CD8-positive, alpha-beta memory T cell (primary cell): ENCODE measurements around the gene ASTN2. TPM values are rescaled to one million over a fixed set of nuclear protein-coding genes. Genes with fewer than 3 reads are reported as not detected.
"Not testable (repeated sequence)": the region's sequence is repeated elsewhere in the genome, so short reads cannot be mapped to it uniquely, and the experiment has no call there.

ENCODE experiments used
- CTCF ChIA-PET: fragments of 350-600 bp; sonication (Branson Sonifier 250); formaldehyde crosslinking; loops from one replicate; lab custom pipeline; 2021; ENCODE audit warnings: antibody characterized with exemption; lab: Charles Lee
- POLR2A ChIA-PET: fragments of 350-600 bp; sonication (Branson Sonifier 250); formaldehyde crosslinking; loops from one replicate; lab custom pipeline; 2021; ENCODE audit warnings: antibody characterized with exemption; lab: Charles Lee
- DNase-seq, 5 donors: peaks; one replicate each; pipeline versions ENCODE4 v3.0.0 to v3.0.0-alpha.2; 2020 to 2022; ENCODE audit warnings: mixed read lengths in 1 of 5
- H3K27ac ChIP-seq: one replicate; pipeline ENCODE4 v1.7.0; 2013; ENCODE audit warnings: low read depth, mild to moderate bottlenecking, low read length, moderate library complexity
- H3K27me3 ChIP-seq: 2 replicates; pipeline ENCODE4 v1.7.0; 2013; ENCODE audit warnings: low read length, mild to moderate bottlenecking; ENCODE audit not compliant: insufficient read depth, poor library complexity, severe bottlenecking
- H3K36me3 ChIP-seq: 2 replicates; pipeline ENCODE4 v1.7.0; 2013; ENCODE audit warnings: mild to moderate bottlenecking, low read length, moderate library complexity; ENCODE audit not compliant: insufficient read depth
- H3K4me1 ChIP-seq: 2 replicates; pipeline ENCODE4 v1.7.0; 2013; ENCODE audit warnings: mild to moderate bottlenecking, low read length, moderate library complexity; ENCODE audit not compliant: insufficient read depth
- H3K4me3 ChIP-seq: 2 replicates; pipeline ENCODE4 v1.7.0; 2013; ENCODE audit warnings: mild to moderate bottlenecking, low read length
- H3K9me3 ChIP-seq: 2 replicates; pipeline ENCODE4 v1.7.0; 2013; ENCODE audit warnings: mild to moderate bottlenecking, low read length
- H3K27ac Mint-ChIP-seq, 8 donors: one replicate each; pipeline ENCODE4 v1.8.0; 2020 to 2021; ENCODE audit warnings: mixed read lengths in 8 of 8, mild to moderate bottlenecking in 6 of 8, inconsistent platforms in 3 of 8, moderate library complexity in 3 of 8
- H3K27me3 Mint-ChIP-seq, 2 donors: one replicate each; pipeline ENCODE4 v1.8.0; 2020 to 2021; ENCODE audit warnings: mixed read lengths in 2 of 2, mild to moderate bottlenecking in 1 of 2, moderate library complexity in 1 of 2
- H3K36me3 Mint-ChIP-seq, 3 donors: one replicate each; pipeline ENCODE4 v1.8.0; 2020 to 2021; ENCODE audit warnings: mixed read lengths in 3 of 3, inconsistent platforms in 1 of 3, mild to moderate bottlenecking in 1 of 3
- H3K4me1 Mint-ChIP-seq, 3 donors: one replicate each; pipeline ENCODE4 v1.8.0; 2020 to 2021; ENCODE audit warnings: mixed read lengths in 3 of 3, inconsistent platforms in 1 of 3, mild to moderate bottlenecking in 1 of 3
- H3K4me3 Mint-ChIP-seq, 7 donors: one replicate each; pipeline ENCODE4 v1.8.0; 2020 to 2021; ENCODE audit warnings: mixed read lengths in 7 of 7, mild to moderate bottlenecking in 6 of 7, moderate library complexity in 4 of 7, inconsistent platforms in 2 of 7
- H3K9me3 Mint-ChIP-seq, 5 donors: one replicate each; pipeline ENCODE4 v1.8.0; 2020 to 2022; ENCODE audit warnings: mixed read lengths in 5 of 5, mild to moderate bottlenecking in 3 of 5, moderate library complexity in 2 of 5, inconsistent platforms in 1 of 5
- polyA plus RNA-seq: library from polyadenylated mRNA; unstranded; fragments of 300-500 nt; fragmentation: Illumina TruSeq; gene quantifications from one replicate; pipeline ENCODE4 v1.2.3, GENCODE V29; 2021
- total RNA-seq, 2 experiments: library from RNA; stranded (reverse); gene quantifications; one replicate each; pipeline ENCODE4 v1.2.3, GENCODE V29; 2021

Gene ASTN2
- total and polyA plus RNA-seq, 3 experiments from 2014 or later: 4.1 to 4.8 (median 4.2) TPM

GRCh38 chr9:116843863-116844620, 570.8 kb downstream of the ASTN2 start:
- CTCF ChIA-PET: no interaction called here

GRCh38 chr9:116842658-116843057, 572.2 kb downstream of the ASTN2 start:
- no peak overlapping the region for H3K4me3 ChIP-seq
- Mint-ChIP-seq H3K27me3 (peaks cover 0 to 4% of the 10 kb centered on the region in 2 donors), H3K27ac (no peak overlapping the region), H3K4me3 (no peak overlapping the region), H3K36me3 (no peaks in the 10 kb centered on the region), H3K9me3 (peaks cover 0 to 7% (median 0%) of the 10 kb centered on the region in 5 donors), H3K4me1 (no peaks in the 10 kb centered on the region)
- POLR2A ChIA-PET: no interaction called here
- H3K36me3 ChIP-seq: no peaks in the 10 kb centered on the region
- CTCF ChIA-PET: no interaction called here
- DNase-seq: no peak
- H3K27ac ChIP-seq: no peak overlapping the region
- no peaks in the 10 kb centered on the region for H3K27me3 ChIP-seq
- no peaks in the 10 kb centered on the region for H3K4me1 ChIP-seq
- H3K9me3 ChIP-seq: no peaks in the 10 kb centered on the region

More at GRCh38 chr9:116843863-116844620, 570.8 kb downstream of the ASTN2 start:
- Mint-ChIP-seq H3K27ac (no peak overlapping the region), H3K9me3 (peaks cover 0 to 7% (median 0%) of the 10 kb centered on the region in 5 donors), H3K36me3 (no peaks in the 10 kb centered on the region), H3K4me3 (no peak overlapping the region), H3K4me1 (no peaks in the 10 kb centered on the region), H3K27me3 (peaks cover 0 to 3% of the 10 kb centered on the region in 2 donors)
- POLR2A ChIA-PET: no interaction called here
- H3K27me3 ChIP-seq: no peaks in the 10 kb centered on the region
- no peak overlapping the region for H3K27ac ChIP-seq
- no peaks in the 10 kb centered on the region for H3K9me3 ChIP-seq
- H3K36me3 ChIP-seq: no peaks in the 10 kb centered on the region
- no peaks in the 10 kb centered on the region for H3K4me1 ChIP-seq
- H3K4me3 ChIP-seq: no peak overlapping the region
- no peak for DNase-seq

DNA sequence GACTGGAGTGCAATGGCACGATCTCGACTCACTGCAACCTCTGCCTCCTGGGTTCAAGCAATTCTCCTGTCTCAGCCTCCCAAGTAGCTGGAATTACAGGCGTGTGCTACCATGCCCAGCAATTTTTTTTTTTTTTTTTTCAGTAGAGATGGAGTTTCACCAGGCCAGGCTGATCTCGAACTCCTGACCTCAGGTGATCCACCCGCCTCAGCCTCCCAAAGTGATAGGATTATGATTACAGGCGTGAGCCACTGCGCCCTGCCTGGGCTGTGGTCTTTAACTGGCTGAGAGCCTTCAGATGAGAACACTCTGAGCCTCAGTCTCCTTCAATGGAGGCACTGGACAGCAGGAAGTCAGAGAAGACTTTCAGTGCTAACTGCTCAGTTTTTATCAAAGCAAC, 576.4 kb downstream of the ASTN2 start:
- H3K36me3 Mint-ChIP-seq, H3K27me3 ChIP-seq, POLR2A ChIA-PET, H3K4me3 ChIP-seq, H3K27ac Mint-ChIP-seq, CTCF ChIA-PET, H3K36me3 ChIP-seq, H3K9me3 ChIP-seq, H3K4me3 Mint-ChIP-seq, H3K27ac ChIP-seq, DNase-seq, H3K4me1 ChIP-seq, H3K9me3 Mint-ChIP-seq, H3K4me1 Mint-ChIP-seq: not testable (repeated sequence)
- H3K27me3 Mint-ChIP-seq: peaks cover 9 to 13% of the 10 kb centered on the region in 2 donors

DNA sequence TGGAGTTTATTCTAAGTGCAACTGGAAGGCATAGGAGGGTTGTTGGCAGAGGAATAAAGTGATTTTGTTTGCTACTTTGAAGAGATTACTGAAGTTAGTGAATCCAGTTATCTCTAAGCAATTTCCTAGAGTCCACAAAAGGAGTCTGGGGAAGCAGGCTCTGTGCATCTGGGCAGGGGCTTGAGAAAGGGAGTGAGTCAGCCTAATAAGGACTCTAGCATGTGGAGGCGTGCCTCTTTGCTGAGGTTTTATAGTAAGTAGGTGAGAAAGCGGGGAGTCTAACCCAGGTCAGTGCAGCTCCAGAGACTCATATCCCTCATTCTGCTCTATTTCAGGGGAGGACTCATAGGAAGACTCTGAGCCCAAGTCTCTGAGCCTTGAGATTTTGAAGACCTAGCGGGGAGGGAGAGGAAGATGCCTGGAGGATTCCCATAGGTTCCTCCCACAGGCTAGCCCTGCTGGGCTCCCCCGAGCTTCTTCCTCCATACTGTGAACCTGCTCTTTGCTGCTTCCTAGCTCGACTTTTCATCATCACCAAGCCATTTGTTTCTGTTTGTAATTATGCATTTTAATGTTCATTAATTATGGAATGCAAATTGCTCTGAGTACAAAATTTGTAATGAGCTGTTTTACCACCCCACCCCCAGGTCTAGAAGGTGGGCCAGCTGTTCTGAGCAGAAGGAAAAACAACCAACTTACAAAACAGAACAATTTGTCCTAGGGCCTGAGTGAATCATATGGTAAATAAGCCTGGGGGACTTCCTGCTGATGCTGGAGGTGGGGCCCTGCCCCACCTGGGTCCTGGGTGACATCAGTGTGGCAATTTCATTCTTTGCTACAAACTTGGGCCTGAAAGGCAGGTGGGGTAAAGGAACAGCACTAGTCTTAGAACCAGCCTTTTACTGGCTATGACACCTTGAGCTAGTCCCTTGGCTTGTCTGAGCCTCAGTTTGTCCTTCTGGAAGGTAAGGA, 577.6 kb downstream of the ASTN2 start:
- H3K27me3 ChIP-seq: no peaks in the 10 kb centered on the region
- POLR2A ChIA-PET: no interaction called here

DNA sequence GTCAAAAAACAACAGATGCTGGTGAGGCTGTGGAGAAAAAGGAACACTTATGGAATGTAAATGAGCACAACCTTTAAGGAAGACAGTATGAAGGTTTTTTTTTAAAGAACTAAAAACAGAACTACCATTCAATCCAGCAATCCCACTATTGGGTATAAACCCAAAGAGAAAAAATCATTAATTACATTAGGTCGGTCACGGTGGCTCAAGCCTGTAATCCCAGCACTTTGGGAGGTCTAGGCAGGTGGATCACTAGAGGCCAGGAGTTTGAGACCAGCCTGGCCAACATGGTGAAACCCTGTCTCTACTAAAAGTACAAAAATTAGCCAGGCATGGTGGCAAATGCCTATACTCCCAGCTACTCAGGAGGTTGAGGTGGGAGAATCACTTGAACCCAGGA, 584.5 kb downstream of the ASTN2 start:
- CTCF ChIA-PET, H3K36me3 ChIP-seq: not testable (repeated sequence)

More for the DNA sequence above, 577.6 kb downstream of the ASTN2 start:
- H3K27ac ChIP-seq: no peak overlapping the region
- no peaks in the 10 kb centered on the region for H3K4me1 ChIP-seq
- H3K36me3 ChIP-seq: no peaks in the 10 kb centered on the region
- DNase-seq: no peak
- Mint-ChIP-seq H3K27ac (no peak overlapping the region), H3K4me1 (no peaks in the 10 kb centered on the region), H3K36me3 (no peaks in the 10 kb centered on the region), H3K27me3 (peaks cover 6 to 13% of the 10 kb centered on the region in 2 donors), H3K9me3 (peaks cover 0 to 5% (median 0%) of the 10 kb centered on the region in 5 donors), H3K4me3 (no peak overlapping the region)
- CTCF ChIA-PET: no interaction called here
- no peak overlapping the region for H3K4me3 ChIP-seq
- no peaks in the 10 kb centered on the region for H3K9me3 ChIP-seq

DNA sequence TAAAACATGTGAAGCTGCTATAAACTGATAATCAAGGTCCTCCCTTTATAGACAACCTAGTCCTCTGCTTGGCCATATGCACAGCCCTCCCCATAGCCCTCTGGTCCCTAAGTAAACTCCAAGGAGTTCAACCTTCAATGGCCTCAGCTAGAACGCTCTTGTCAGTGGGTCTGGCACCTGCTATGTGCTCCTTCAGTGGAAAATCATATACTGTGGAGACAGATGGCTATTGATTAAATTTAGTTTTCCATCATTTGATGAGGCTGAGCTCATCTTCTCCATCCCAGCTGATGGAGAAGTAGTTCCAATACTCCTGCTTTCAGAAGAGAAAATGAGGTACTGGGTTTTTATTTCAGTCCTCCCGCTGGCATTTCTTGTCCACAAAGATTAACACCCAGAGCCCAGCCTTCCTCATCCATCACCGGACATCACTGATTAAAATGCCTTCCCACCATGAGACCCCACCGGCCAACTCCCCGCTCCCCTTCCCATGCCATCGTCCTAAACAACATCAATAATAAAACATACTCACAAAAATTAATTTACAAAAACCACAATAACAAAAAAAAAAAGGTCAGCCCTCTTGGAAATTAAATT, 593.1 kb downstream of the ASTN2 start:
- peaks cover 0 to 5% of the 10 kb centered on the region in 2 donors for H3K27me3 Mint-ChIP-seq
- Histone ChIP-seq H3K27me3 (no peaks in the 10 kb centered on the region), H3K4me1 (no peaks in the 10 kb centered on the region), H3K9me3 (no peaks in the 10 kb centered on the region), H3K36me3 (no peaks in the 10 kb centered on the region), H3K27ac (no peak overlapping the region), H3K4me3 (no peak overlapping the region)
- ChIA-PET CTCF (no interaction called here), POLR2A (no interaction called here)
- no peak overlapping the region for H3K27ac Mint-ChIP-seq
- no peaks in the 10 kb centered on the region for H3K36me3 Mint-ChIP-seq
- no peak overlapping the region for H3K4me3 Mint-ChIP-seq
- H3K4me1 Mint-ChIP-seq: no peaks in the 10 kb centered on the region
- no peak for DNase-seq
- no peaks in the 10 kb centered on the region for H3K9me3 Mint-ChIP-seq

More for the DNA sequence above, 584.5 kb downstream of the ASTN2 start:
- H3K4me3 ChIP-seq, H3K27me3 ChIP-seq, POLR2A ChIA-PET, H3K4me1 ChIP-seq, H3K4me3 Mint-ChIP-seq, H3K27ac Mint-ChIP-seq, DNase-seq, H3K9me3 Mint-ChIP-seq, H3K27me3 Mint-ChIP-seq, H3K27ac ChIP-seq, H3K9me3 ChIP-seq, H3K4me1 Mint-ChIP-seq, H3K36me3 Mint-ChIP-seq: not testable (repeated sequence)

DNA sequence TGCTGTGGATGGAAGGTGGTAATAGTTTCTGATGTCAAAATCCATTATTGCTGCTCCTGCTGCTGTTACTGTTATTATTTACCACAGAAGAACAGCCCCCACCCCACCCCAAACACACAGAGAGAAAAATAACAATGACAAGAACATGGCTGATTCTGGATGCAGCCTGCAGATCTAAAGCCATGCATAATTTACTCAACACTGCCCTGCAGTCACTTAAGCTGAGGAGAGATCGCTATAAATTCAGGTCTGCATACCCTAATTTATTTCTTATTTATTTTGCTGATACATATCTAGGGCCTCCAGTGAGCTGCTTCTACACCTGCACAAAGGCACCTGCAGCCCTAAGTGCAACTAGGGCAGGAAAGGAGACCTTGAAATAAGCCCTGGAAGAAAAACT, 595.7 kb downstream of the ASTN2 start:
- DNase-seq: no peak
- Histone ChIP-seq H3K4me1 (no peaks in the 10 kb centered on the region), H3K36me3 (no peaks in the 10 kb centered on the region), H3K27me3 (no peaks in the 10 kb centered on the region), H3K9me3 (no peaks in the 10 kb centered on the region), H3K27ac (no peak overlapping the region), H3K4me3 (no peak overlapping the region)
- POLR2A ChIA-PET: no interaction called here
- no peak overlapping the region for H3K27ac Mint-ChIP-seq
- H3K36me3 Mint-ChIP-seq: no peaks in the 10 kb centered on the region
- H3K4me3 Mint-ChIP-seq: no peak overlapping the region
- CTCF ChIA-PET: no interaction called here
- H3K9me3 Mint-ChIP-seq: no peaks in the 10 kb centered on the region
- peaks cover under 1 to 3% of the 10 kb centered on the region in 2 donors for H3K27me3 Mint-ChIP-seq
- H3K4me1 Mint-ChIP-seq: no peaks in the 10 kb centered on the region

- H3K4me1 ChIP-seq: no peaks in the 10 kb centered on the region
- Mint-ChIP-seq H3K36me3 (no peaks in the 10 kb centered on the region), H3K4me1 (no peaks in the 10 kb centered on the region), H3K27ac (no peak overlapping the region), H3K9me3 (no peaks in the 10 kb centered on the region), H3K4me3 (no peak overlapping the region), H3K27me3 (peaks cover 0 to 3% of the 10 kb centered on the region in 2 donors)
- ChIA-PET POLR2A (no interaction called here), CTCF (no interaction called here)
- H3K4me3 ChIP-seq: no peak overlapping the region
- no peak overlapping the region for H3K27ac ChIP-seq
- no peaks in the 10 kb centered on the region for H3K36me3 ChIP-seq
- no peaks in the 10 kb centered on the region for H3K27me3 ChIP-seq
- no peaks in the 10 kb centered on the region for H3K9me3 ChIP-seq
- no peak for DNase-seq
These were observed 597.1 kb downstream of the ASTN2 start for GRCh38 chr9:116817762-116818161.
